GM23338 (cell line): ENCODE data around the gene POPDC3. TPM values are rescaled to one million over a fixed set of nuclear protein-coding genes. Genes with fewer than 3 reads are reported as not detected.
A peak's percentile ranks its signal among the peaks of the same experiment; 100 is the strongest.

Experiments
- ATAC-seq: fragments of 200-7000 bp; cut with Tn5 transposase; 3 replicates; pipeline ENCODE4 v1.9.1; 2020
- DNase-seq: peaks from one replicate; pipeline ENCODE4 v3.0.0-alpha.2; 2015; ENCODE audit warnings: low spot score
- H2AFZ ChIP-seq: fragments of 200-600 bp; sonication (generic); 2 replicates; pipeline ENCODE4 v1.8.0; 2016; ENCODE audit warnings: antibody characterized with exemption, mild to moderate bottlenecking, moderate library complexity
- H3F3A ChIP-seq: fragments of 200-600 bp; sonication (generic); replicated peaks from 2 replicates; pipeline ENCODE4 v1.8.0; 2017; ENCODE audit warnings: antibody characterized with exemption, mixed run types, low read depth
- H3K27ac ChIP-seq: fragments of 200-600 bp; sonication (generic); 2 replicates; pipeline ENCODE4 v1.6.1; 2016; ENCODE audit warnings: low read depth
- H3K27me3 ChIP-seq: fragments of 200-600 bp; sonication (generic); 2 replicates; pipeline ENCODE4 v1.8.0; 2016; ENCODE audit warnings: mild to moderate bottlenecking, mixed run types, moderate library complexity; ENCODE audit not compliant: insufficient read depth
- H3K36me3 ChIP-seq: fragments of 200-600 bp; sonication (generic); 2 replicates; pipeline ENCODE4 v1.8.0; 2016; ENCODE audit warnings: mild to moderate bottlenecking; ENCODE audit not compliant: insufficient read depth
- H3K4me1 ChIP-seq: fragments of 200-600 bp; sonication (generic); 2 replicates; pipeline ENCODE4 v1.8.0; 2016; ENCODE audit warnings: mild to moderate bottlenecking, moderate library complexity; ENCODE audit not compliant: insufficient read depth
- H3K4me2 ChIP-seq: fragments of 200-600 bp; sonication (generic); 2 replicates; pipeline ENCODE4 v1.7.1; 2017; ENCODE audit warnings: mixed run types
- H3K4me3 ChIP-seq: fragments of 200-600 bp; sonication (generic); 2 replicates; pipeline ENCODE4 v1.6.1; 2016; ENCODE audit warnings: mixed run types
- H3K79me2 ChIP-seq: fragments of 200-600 bp; sonication (generic); replicated peaks from 2 replicates; pipeline ENCODE4 v1.8.0; 2017; ENCODE audit warnings: mild to moderate bottlenecking; ENCODE audit not compliant: insufficient read depth
- H3K9me2 ChIP-seq: fragments of 200-600 bp; sonication (generic); 2 replicates; pipeline ENCODE4 v1.8.0; 2017; ENCODE audit not compliant: insufficient read depth
- H4K20me1 ChIP-seq: fragments of 200-600 bp; sonication (generic); replicated peaks from 2 replicates; pipeline ENCODE4 v1.8.0; 2017; ENCODE audit warnings: mild to moderate bottlenecking; ENCODE audit not compliant: insufficient read depth
- H3K27ac Mint-ChIP-seq: 2 replicates; pipeline ENCODE4 v1.8.0; 2020; ENCODE audit warnings: inconsistent platforms, mild to moderate bottlenecking, moderate library complexity, mixed read lengths
- H3K27me3 Mint-ChIP-seq: 3 replicates; pipeline ENCODE4 v1.8.0; 2022; ENCODE audit warnings: low read depth, mild to moderate bottlenecking, moderate library complexity, mixed read lengths, inconsistent platforms; ENCODE audit not compliant: insufficient read depth, poor library complexity
- H3K36me3 Mint-ChIP-seq: 3 replicates; pipeline ENCODE4 v1.8.0; 2021; ENCODE audit warnings: low read depth, mild to moderate bottlenecking, inconsistent platforms, moderate library complexity, mixed read lengths
- H3K4me1 Mint-ChIP-seq: 3 replicates; pipeline ENCODE4 v1.8.0; 2020; ENCODE audit warnings: mild to moderate bottlenecking, inconsistent platforms, mixed read lengths
- H3K4me3 Mint-ChIP-seq: 3 replicates; pipeline ENCODE4 v1.8.0; 2021; ENCODE audit warnings: moderate library complexity, mild to moderate bottlenecking, inconsistent platforms, mixed read lengths
- H3K9me3 Mint-ChIP-seq: 3 replicates; pipeline ENCODE4 v1.8.0; 2020; ENCODE audit warnings: moderate library complexity, mild to moderate bottlenecking, inconsistent platforms, mixed read lengths
- CREB1 ChIP-seq: fragments of 250-450 bp; sonication (Bioruptor Pico); IDR thresholded peaks from 2 replicates; pipeline ENCODE4 v1.5.0; 2020; ENCODE audit warnings: low read depth, mild to moderate bottlenecking, moderate library complexity
- CTCF ChIP-seq, 2 experiments: fragments of 200-600 bp in 1 of 2; sonication (generic) in 1 of 2; conservative IDR thresholded peaks; 2 replicates each; pipeline versions ENCODE4 v1.5.1 to v1.6.1; 2016 to 2017; ENCODE audit warnings: antibody characterized with exemption in 2 of 2, low read depth in 2 of 2, mild to moderate bottlenecking in 2 of 2, moderate library complexity in 1 of 2
- EZH2 ChIP-seq: fragments of 200-600 bp; sonication (generic); IDR thresholded peaks from one replicate; pipeline ENCODE4 v1.8.0; 2017; ENCODE audit warnings: antibody characterized with exemption, mild to moderate bottlenecking, low read depth; ENCODE audit not compliant: unreplicated experiment
- EZH2phosphoT487 ChIP-seq: fragments of 200-600 bp; sonication (generic); IDR thresholded peaks from one replicate; pipeline ENCODE4 v1.8.1; 2018; ENCODE audit warnings: antibody characterized with exemption; ENCODE audit not compliant: unreplicated experiment
- JUNB ChIP-seq: IDR thresholded peaks from one replicate; pipeline ENCODE4 v1.6.1; 2016; ENCODE audit warnings: antibody characterized with exemption; ENCODE audit not compliant: unreplicated experiment
- NANOG ChIP-seq: IDR thresholded peaks from 2 replicates; pipeline ENCODE4 v1.6.1; 2016; ENCODE audit warnings: antibody characterized with exemption, borderline replicate concordance
- POLR2AphosphoS5 ChIP-seq: IDR thresholded peaks from 2 replicates; pipeline ENCODE4 v1.6.1; 2016; ENCODE audit warnings: antibody characterized with exemption, low read depth
- ZNF114 ChIP-seq: fragments of 250-450 bp; sonication (Bioruptor Pico); IDR thresholded peaks from 2 replicates; pipeline ENCODE4 v1.5.0; 2020; ENCODE audit warnings: mild to moderate bottlenecking, moderate library complexity
- ZNF331 ChIP-seq: fragments of 250-450 bp; sonication (Bioruptor Pico); IDR thresholded peaks from 2 replicates; pipeline ENCODE4 v1.5.0; 2020; ENCODE audit warnings: low read depth, mild to moderate bottlenecking, moderate library complexity
- polyA plus RNA-seq: library from polyadenylated mRNA; unstranded; fragments of >200 nt; fragmentation: Nextera tagmentation; extraction: Ambion mirVana; gene quantifications from 2 replicates; pipeline ENCODE4 v1.2.1, GENCODE V29; 2016
- total RNA-seq: library from RNA; depleted of rRNA; stranded (reverse); fragments of >200 nt; shearing (Covaris generic); gene quantifications from 2 replicates; pipeline ENCODE4 v1.2.3, GENCODE V29; 2014
- TF ChIP-seq, protein P1 (sequence below): IDR thresholded peaks from 2 replicates; pipeline ENCODE4 v1.6.1; 2016; ENCODE audit warnings: antibody characterized with exemption
- TF ChIP-seq, protein P2 (sequence below): IDR thresholded peaks from one replicate; pipeline ENCODE4 v1.6.1; 2018; ENCODE audit warnings: antibody characterized with exemption; ENCODE audit not compliant: unreplicated experiment

The POPDC3 gene
- total and polyA plus RNA-seq, 2 experiments from 2014 or later = 5.1 to 5.7 TPM

DNA sequence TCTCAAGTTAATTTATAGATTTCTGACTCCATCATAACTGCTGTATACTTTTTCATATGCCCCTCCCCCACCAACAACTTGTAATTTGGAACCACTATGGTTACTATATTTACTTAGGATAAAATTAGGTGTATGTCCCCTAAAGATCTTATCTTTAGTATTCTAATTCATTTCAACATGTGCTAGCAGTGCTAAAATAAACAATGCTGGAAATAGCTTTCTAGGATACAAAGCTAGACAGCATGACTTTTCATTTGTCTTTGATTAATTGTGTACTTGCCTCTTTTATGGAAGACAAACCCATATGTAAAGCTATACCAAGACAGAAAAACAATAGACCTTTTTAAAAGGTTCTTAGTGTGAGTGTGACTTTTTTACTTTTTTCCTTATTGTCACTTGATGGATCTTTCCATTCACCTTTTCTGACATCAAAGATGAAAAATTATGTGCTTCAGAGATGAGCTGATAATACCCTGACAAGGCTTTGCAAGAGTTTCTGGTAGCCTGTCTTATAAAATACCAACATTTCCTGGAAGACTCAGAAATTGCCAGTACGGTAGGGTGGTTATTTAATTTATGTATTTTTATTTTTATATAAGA, 31.2 kb upstream of the POPDC3 start (continued):
- no peak for TF ChIP-seq JUNB
- TF ChIP-seq ZNF331 = no peak
- TF ChIP-seq NANOG = no peak
- TF ChIP-seq, protein P1, sequence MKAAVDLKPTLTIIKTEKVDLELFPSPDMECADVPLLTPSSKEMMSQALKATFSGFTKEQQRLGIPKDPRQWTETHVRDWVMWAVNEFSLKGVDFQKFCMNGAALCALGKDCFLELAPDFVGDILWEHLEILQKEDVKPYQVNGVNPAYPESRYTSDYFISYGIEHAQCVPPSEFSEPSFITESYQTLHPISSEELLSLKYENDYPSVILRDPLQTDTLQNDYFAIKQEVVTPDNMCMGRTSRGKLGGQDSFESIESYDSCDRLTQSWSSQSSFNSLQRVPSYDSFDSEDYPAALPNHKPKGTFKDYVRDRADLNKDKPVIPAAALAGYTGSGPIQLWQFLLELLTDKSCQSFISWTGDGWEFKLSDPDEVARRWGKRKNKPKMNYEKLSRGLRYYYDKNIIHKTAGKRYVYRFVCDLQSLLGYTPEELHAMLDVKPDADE = no peak
- no peak for TF ChIP-seq CREB1 (CRISPR knock-in tag)

DNA sequence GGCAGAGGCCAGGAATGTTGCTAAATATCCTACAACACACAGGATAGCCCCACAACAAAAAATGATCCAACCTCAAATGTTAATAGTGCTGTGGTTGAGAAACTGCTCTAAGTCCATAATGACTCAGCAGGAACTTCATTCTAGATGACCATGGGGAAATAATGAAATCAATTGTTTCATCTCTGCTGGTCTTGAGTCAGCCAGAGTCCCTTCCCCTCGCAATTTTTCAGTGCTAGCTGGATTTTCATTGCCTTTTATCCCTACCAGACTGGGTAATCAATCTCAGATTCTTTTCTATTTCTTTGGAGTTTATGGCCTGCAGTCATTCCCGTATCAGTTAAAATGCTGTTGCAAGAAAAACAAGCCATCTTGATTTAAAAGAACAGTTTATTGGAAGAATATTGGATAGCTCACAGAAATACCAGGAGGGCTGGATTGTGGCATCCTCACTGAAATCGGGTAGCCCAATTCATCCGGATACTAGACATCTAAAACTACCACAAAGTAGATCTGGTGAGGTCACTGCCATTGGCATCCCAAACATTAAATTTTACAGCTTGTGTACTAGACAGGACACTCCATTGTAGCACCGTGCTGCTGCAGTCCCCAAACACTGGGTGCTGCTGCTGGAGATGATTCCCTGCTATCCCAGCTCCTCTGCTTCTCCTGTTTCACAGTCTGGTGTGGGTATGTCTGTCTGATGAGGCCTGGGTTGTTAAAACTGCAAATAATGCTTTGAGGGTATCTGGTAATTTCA, 30.3 kb upstream of the POPDC3 start:
- no peaks in the 10 kb centered on the region for H3K27me3 ChIP-seq
- H2AFZ ChIP-seq = peak overlapping the region; percentile 69
- no peak overlapping the region for H3K4me3 ChIP-seq
- Mint-ChIP-seq H3K27me3 (no peaks in the 10 kb centered on the region), H3K9me3 (no peaks in the 10 kb centered on the region), H3K4me1 (0 out of 3 replicates have a peak, but pooled peaks cover 3% of the 10 kb centered on the region), H3K27ac (no peak overlapping the region), H3K36me3 (no peaks in the 10 kb centered on the region), H3K4me3 (no peak overlapping the region)
- no peak for ATAC-seq
- H3K4me2 ChIP-seq = no peak overlapping the region
- no peaks in the 10 kb centered on the region for H4K20me1 ChIP-seq
- no peaks in the 10 kb centered on the region for H3K36me3 ChIP-seq
- no peak overlapping the region for H3K27ac ChIP-seq
- no peak for DNase-seq
- no peaks in the 10 kb centered on the region for H3K9me2 ChIP-seq
- no peaks in the 10 kb centered on the region for H3K79me2 ChIP-seq
- H3F3A ChIP-seq = no peaks in the 10 kb centered on the region
- 0 out of 2 replicates have a peak, but pooled peaks cover 3% of the 10 kb centered on the region for H3K4me1 ChIP-seq
- TF ChIP-seq, protein P2, sequence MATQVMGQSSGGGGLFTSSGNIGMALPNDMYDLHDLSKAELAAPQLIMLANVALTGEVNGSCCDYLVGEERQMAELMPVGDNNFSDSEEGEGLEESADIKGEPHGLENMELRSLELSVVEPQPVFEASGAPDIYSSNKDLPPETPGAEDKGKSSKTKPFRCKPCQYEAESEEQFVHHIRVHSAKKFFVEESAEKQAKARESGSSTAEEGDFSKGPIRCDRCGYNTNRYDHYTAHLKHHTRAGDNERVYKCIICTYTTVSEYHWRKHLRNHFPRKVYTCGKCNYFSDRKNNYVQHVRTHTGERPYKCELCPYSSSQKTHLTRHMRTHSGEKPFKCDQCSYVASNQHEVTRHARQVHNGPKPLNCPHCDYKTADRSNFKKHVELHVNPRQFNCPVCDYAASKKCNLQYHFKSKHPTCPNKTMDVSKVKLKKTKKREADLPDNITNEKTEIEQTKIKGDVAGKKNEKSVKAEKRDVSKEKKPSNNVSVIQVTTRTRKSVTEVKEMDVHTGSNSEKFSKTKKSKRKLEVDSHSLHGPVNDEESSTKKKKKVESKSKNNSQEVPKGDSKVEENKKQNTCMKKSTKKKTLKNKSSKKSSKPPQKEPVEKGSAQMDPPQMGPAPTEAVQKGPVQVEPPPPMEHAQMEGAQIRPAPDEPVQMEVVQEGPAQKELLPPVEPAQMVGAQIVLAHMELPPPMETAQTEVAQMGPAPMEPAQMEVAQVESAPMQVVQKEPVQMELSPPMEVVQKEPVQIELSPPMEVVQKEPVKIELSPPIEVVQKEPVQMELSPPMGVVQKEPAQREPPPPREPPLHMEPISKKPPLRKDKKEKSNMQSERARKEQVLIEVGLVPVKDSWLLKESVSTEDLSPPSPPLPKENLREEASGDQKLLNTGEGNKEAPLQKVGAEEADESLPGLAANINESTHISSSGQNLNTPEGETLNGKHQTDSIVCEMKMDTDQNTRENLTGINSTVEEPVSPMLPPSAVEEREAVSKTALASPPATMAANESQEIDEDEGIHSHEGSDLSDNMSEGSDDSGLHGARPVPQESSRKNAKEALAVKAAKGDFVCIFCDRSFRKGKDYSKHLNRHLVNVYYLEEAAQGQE = no peak
- no peak for TF ChIP-seq CTCF (conservative IDR thresholded peaks at IDR 0.05; ENCODE audit: low read depth in 2 of 2)
- TF ChIP-seq, protein P1 = no peak
- no peak for TF ChIP-seq CREB1 (CRISPR knock-in tag)
- no peak for TF ChIP-seq POLR2AphosphoS5
- no peak for TF ChIP-seq EZH2phosphoT487
- no peak for TF ChIP-seq ZNF114 (CRISPR knock-in tag)
- no peak for TF ChIP-seq NANOG
- no peak for TF ChIP-seq EZH2
